NCI-H1092 (cell line): ENCODE results near the gene GPT2.

Experiments used
- DNase-seq: peaks from one replicate; lab custom pipeline; 2025; lab: John Stamatoyannopoulos, UW

The GPT2 gene

DNA sequence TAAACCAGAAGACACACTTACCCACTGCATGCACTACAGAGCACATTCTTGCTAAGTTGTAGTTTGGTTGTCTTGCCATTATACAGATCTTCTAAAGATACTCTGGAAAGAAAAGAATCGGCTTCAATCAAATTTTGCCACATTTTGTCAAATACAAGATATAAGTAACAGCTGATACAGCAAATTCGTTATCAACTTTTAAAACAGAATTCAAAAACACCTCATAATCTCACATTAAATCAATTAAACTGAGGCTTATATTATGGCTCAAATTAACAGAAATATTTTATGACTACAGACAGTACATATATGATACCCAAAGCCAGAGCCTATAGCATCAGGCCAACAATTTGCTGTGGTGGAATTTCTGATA lies 83.9 kb downstream of the GPT2 start:
- no peak for DNase-seq

GRCh38 chr16:46970089-46970488 lies 85.9 kb downstream of the GPT2 start:
- no peak for DNase-seq

GRCh38 chr16:46971271-46971670 lies 87.1 kb downstream of the GPT2 start:
- no peak for DNase-seq

DNA sequence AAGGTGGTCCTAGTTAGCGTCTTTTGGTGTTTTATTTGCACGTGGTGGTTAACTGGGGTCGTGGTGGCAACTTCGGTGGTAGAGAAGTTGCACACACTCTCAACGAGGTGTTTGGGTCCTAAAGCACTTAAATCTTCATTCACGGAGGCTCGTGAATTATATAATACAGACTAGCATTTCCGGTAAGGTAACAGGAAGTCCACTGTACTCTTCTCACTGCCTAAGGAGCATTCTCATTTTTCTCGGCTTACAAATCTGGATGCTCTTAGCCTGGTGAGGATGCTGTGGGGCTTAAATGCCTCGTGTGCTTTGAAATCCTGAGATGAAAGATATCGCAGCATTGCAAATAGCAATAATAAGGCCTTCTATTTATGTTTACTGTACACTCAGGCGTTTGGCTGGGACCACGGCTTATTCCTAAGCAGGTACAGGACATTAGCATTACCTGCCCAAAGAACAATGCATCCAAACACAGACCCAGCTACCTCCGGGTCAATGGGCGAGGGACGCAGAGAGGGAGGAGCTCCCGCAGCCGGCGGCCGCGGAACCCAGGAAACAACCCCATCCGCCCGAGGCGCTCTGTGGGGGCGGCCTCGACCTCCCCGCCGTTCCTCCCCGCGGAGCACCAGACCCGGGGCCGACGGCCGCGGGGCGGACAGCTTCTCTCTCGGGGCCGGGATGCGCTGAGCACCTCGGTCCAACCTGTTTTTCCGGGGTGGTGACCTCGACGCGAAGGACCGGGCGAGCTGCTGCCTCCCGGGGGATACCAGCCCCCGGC lies 88.5 kb downstream of the GPT2 start:
- no peak for DNase-seq

GRCh38 chr16:46973207-46973995 lies 89.2 kb downstream of the GPT2 start, which contains the start of gene DNAJA2:
TSS of gene DNAJA2 (minus strand) at chr16:46973674. CDS start at chr16:46973572, 102 bp downstream.
- peak; percentile 72 for DNase-seq

- DNase-seq: no peak
Measured at GRCh38 chr16:46973996-46974324, 89.8 kb downstream of the GPT2 start.

GRCh38 chr16:46974352-46974751 lies 90.2 kb downstream of the GPT2 start:
- DNase-seq: no peak

DNA sequence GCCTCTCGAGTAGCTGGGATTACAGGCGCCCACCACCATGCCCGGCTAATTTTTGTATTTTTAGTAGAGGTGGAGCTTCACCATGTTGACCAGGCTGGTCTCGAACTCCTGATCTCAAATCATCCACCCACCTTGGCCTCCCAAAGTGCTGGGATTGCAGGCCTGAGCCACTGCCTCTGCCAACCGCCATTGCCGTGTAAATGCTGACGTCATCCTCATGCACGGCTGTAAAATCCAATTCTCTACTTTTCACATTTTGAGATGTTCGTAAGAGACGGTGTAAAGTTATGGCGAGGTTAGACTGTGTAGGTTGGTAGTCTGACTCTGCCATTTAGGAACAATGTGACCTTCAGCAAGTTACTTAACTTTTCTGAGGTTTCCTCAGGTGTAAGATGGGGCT lies 91.0 kb downstream of the GPT2 start:
- no peak for DNase-seq

DNA sequence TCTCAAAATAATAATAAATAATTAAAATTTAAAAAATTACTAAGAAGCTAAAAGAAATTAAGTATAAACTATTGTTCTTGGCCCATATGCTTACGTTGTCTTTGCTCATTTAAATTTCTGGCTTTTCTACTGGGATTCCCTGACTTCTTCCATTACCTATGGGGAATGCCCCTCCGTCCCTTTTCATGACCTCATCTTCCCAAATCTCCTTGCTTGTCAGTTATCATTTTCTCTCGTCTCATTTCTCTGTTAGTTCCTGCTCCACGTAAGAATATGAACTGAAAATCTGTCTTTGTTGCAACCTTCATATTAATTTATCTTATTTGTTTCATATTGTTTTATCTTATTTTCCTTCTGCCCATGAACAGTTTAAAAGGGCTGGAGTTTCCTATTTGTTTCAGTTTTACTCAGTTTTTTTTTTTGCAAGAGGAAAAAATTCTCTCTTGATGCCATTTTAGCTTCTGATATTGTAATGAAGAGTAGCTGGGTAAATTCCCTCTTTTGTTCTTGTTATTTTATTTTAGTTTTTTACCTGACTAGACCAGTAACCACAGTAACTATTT lies 91.8 kb downstream of the GPT2 start:
- DNase-seq: no peak

- DNase-seq: no peak
Measured at GRCh38 chr16:46976550-46976949, 92.4 kb downstream of the GPT2 start.
